Colonic mucosa (tissue), 4 donors: ENCODE measurements around the gene ADAMTS13. TPM values are rescaled to one million over a fixed set of nuclear protein-coding genes. Genes with fewer than 3 reads are reported as not detected.

Experiments used
- DNase-seq: peaks from one replicate; pipeline ENCODE4 v3.0.0-alpha.2; 2020
- H3K27ac ChIP-seq: fragments of 200-600 bp; one replicate; pipeline ENCODE4 v1.8.0; 2021
- H3K27me3 ChIP-seq: fragments of 200-600 bp; one replicate; pipeline ENCODE4 v1.8.0; 2021
- H3K36me3 ChIP-seq: fragments of 200-600 bp; one replicate; pipeline ENCODE4 v1.8.0; 2021
- H3K4me1 ChIP-seq: fragments of 200-600 bp; one replicate; pipeline ENCODE4 v1.8.0; 2021; ENCODE audit warnings: mild to moderate bottlenecking
- H3K4me3 ChIP-seq: fragments of 200-600 bp; one replicate; pipeline ENCODE4 v1.8.0; 2021
- H3K9ac ChIP-seq, 2 donors: one replicate each; pipeline ENCODE4 v1.7.0; 2013; ENCODE audit warnings: control low read depth in 2 of 2, low read depth in 2 of 2, low read length in 2 of 2
- H3K9me3 ChIP-seq: fragments of 200-600 bp; one replicate; pipeline ENCODE4 v1.8.0; 2021
- intact Hi-C: fragments of 100-400 bp; cut with DNase I; formaldehyde crosslinking; loops from one replicate; pipeline ENCODE4 v1.14.1; 2022
- total RNA-seq, 2 donors: library from RNA; stranded (reverse); fragmentation: NEBNext Ultra II Directional in 1 of 2; extraction: Animal tissue kit (Norgen Biotek cat#: 25700) in 1 of 2; gene quantifications; one replicate each; pipeline ENCODE4 v1.2.1, GENCODE V29; 2021
- TF ChIP-seq, protein P1 (sequence below): fragments of 200-600 bp; IDR thresholded peaks from one replicate; pipeline ENCODE4 v1.8.0; 2022; ENCODE audit warnings: antibody characterized with exemption, mild to moderate bottlenecking
- donor health status: healthy.
- donor health status: DM: no; HTN: no; CAD: no.
- donor health status: DM: no; HTN: no; CAD: no.

The ADAMTS13 gene
- total RNA-seq, 2 donors from 2014 or later = 4.2 TPM

DNA sequence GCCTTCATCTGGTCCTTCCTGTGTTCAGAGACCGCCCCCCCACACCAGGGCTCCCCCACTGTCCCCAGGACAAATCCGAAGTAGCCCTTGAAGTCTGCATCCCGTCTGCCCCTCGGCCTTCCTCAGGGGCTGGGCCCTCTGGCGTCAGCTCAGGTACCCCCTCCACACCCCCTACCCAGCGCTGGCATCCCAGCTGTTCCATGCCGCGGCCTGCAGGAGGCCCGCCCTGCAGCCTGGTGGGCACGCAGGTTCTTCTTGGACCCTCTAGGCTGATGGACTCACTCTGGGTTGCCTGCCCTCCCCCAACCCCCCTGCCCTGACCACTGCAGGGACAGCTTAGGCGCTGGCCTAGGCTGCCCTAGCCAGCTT, 50.1 kb downstream of the ADAMTS13 start:
- Histone ChIP-seq H3K9ac (no peak overlapping the region), H3K4me3 (no peak overlapping the region), H3K36me3 (no peaks in the 10 kb centered on the region), H3K9me3 (no peaks in the 10 kb centered on the region), H3K4me1 (no peaks in the 10 kb centered on the region), H3K27me3 (no peaks in the 10 kb centered on the region), H3K27ac (no peak overlapping the region)
- intact Hi-C loops = no loop called here
- TF ChIP-seq, protein P1, sequence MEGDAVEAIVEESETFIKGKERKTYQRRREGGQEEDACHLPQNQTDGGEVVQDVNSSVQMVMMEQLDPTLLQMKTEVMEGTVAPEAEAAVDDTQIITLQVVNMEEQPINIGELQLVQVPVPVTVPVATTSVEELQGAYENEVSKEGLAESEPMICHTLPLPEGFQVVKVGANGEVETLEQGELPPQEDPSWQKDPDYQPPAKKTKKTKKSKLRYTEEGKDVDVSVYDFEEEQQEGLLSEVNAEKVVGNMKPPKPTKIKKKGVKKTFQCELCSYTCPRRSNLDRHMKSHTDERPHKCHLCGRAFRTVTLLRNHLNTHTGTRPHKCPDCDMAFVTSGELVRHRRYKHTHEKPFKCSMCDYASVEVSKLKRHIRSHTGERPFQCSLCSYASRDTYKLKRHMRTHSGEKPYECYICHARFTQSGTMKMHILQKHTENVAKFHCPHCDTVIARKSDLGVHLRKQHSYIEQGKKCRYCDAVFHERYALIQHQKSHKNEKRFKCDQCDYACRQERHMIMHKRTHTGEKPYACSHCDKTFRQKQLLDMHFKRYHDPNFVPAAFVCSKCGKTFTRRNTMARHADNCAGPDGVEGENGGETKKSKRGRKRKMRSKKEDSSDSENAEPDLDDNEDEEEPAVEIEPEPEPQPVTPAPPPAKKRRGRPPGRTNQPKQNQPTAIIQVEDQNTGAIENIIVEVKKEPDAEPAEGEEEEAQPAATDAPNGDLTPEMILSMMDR = no peak
- DNase-seq = no peak

DNA sequence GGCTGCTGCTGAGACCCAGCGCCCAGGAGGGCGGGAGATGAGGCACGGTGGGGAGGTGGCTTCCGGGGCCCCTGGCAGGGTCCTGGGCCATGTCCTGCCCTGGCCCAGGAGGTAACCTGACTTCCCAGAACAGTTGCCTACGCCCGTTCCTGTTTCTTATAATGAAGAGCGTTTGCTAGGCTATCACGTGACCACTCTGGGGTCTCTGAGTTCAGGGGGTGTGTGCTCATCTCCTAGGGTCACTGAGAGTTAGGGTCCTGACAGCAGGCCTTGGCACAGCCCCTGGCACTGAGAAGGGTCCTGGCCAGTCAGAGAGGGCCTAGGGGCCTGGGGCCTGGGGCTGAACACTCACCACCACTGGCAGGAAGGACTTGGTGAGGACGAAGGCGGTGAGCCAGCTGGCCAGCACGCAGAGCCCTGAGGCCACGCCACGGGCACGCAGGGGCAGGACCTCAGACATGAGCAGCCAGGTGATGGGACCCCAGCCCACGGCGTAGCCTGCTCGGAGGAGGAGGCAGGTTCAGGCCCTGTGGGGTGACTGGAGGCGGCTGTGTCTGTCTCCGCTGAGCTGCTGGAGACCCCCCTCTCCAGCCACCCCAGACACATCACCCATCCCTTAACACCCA, 50.7 kb downstream of the ADAMTS13 start:
- Histone ChIP-seq H3K4me3 (no peak overlapping the region), H3K36me3 (no peaks in the 10 kb centered on the region), H3K9ac (no peak overlapping the region), H3K27ac (no peak overlapping the region), H3K4me1 (no peaks in the 10 kb centered on the region), H3K27me3 (no peaks in the 10 kb centered on the region), H3K9me3 (no peaks in the 10 kb centered on the region)
- intact Hi-C loops = no loop called here
- no peak for DNase-seq
- TF ChIP-seq, protein P1 = no peak

DNA sequence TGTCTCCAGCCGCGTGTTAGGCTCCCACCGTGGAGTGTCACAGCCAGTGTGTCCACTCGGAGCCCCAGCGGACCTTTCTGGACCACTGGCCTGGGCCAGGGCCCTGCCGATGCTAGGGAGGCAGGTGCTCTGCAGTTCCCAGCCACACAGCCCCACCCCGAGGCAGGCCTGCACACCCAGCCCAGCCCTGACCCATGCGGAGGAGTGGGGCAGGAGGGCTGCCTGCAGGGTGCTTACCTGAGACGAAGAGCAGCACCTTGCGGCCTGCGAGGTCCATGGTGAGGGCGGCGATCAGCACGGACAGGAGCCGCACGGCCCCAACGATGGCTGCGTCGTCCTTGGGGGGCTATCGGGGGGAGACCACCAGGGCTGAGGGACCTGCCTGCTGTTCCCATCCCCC, 51.6 kb downstream of the ADAMTS13 start:
- TF ChIP-seq, protein P1 = no peak
- H3K4me3 ChIP-seq = no peak overlapping the region
- H3K36me3 ChIP-seq = no peaks in the 10 kb centered on the region
- H3K27ac ChIP-seq = no peak overlapping the region
- peaks cover 6% of the 10 kb centered on the region for H3K4me1 ChIP-seq
- H3K9ac ChIP-seq = no peak overlapping the region
- no peak for DNase-seq
- intact Hi-C loops = no loop called here
- H3K27me3 ChIP-seq = no peaks in the 10 kb centered on the region
- H3K9me3 ChIP-seq = no peaks in the 10 kb centered on the region

DNA sequence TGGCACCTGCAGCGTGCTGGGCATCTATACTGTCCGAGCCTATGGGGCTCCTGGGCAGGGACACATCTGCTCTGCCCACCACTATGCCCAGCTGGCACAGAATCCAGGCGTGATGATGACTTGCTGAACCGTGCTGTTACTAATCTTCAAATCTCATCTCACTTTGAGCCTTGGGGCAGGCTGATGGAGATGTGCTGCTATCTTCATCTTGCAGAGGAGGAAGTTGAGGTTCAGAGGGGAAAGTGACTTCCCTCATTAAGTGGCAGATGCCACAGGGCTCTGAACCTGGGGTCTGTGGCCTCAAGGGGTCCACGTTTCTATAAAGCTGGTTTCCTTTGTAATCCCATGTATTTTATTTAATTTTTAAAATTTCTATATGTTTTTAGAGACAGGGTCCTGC, 52.0 kb downstream of the ADAMTS13 start:
- Histone ChIP-seq H3K4me1 (peaks cover 9% of the 10 kb centered on the region), H3K27me3 (no peaks in the 10 kb centered on the region), H3K9ac (peak overlapping the region in 1 of 2 donors; percentile 24), H3K9me3 (no peaks in the 10 kb centered on the region), H3K4me3 (no peak overlapping the region), H3K27ac (no peak overlapping the region), H3K36me3 (no peaks in the 10 kb centered on the region)
- no peak for DNase-seq
- intact Hi-C loops = no loop called here
- TF ChIP-seq, protein P1 = no peak

DNA sequence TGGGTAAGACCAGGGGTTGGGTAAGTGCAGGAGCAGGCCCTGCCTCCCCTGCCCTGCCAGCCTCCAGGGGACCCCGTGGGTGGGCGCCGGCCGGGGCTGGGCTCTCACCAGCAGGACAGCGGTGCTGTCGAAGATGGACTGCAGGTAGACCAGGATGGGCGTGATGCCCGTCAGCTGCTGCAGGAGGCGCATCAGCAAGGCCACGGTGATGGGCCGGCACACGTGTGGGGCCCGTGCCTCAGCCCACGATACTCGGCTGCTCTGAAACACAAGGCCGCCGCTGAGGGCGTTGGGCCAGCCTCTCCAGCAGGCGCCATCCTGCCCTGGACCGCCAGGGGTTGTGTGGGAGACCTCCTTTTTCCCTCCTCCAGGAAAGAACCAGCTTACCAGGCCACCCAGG, 52.7 kb downstream of the ADAMTS13 start:
- H3K9ac ChIP-seq = no peak overlapping the region
- H3K36me3 ChIP-seq = no peaks in the 10 kb centered on the region
- H3K27ac ChIP-seq = no peak overlapping the region
- intact Hi-C loops = no loop called here
- H3K27me3 ChIP-seq = no peaks in the 10 kb centered on the region
- H3K4me3 ChIP-seq = no peak overlapping the region
- H3K9me3 ChIP-seq = no peaks in the 10 kb centered on the region
- H3K4me1 ChIP-seq = peaks cover 15% of the 10 kb centered on the region
- TF ChIP-seq, protein P1 = no peak
- no peak for DNase-seq
